Astrocyte of the cerebellum (primary cell): Measurements from ENCODE around the gene FNIP2.

ENCODE experiments used
- DNase-seq: peaks from one replicate; pipeline ENCODE4 v3.0.0-alpha.2; 2011; ENCODE audit warnings: low read depth
- H3K4me3 ChIP-seq: 2 replicates; pipeline ENCODE4 v1.5.1; 2011; ENCODE audit warnings: mild to moderate bottlenecking, low read depth, low read length, moderate library complexity
- CTCF ChIP-seq: IDR thresholded peaks from 2 replicates; pipeline ENCODE4 v1.5.1; 2012; ENCODE audit warnings: low read length, low read depth, moderate library complexity, mild to moderate bottlenecking; ENCODE audit errors: missing control alignments
- in situ Hi-C: cut with HindIII; loops from 2 replicates; pipeline ENCODE4 v1.10.0; 2017; ENCODE audit warnings: low sequenced_read_pairs

Gene FNIP2

GRCh38 chr4:158817562-158818296 is 48.9 kb downstream of the FNIP2 start:
- in situ Hi-C loops: no loop called here
- DNase-seq: no peak

GRCh38 chr4:158818560-158819140 is 49.8 kb downstream of the FNIP2 start:
- in situ Hi-C loops: no loop called here
- H3K4me3 ChIP-seq: no peak overlapping the region
- no peak for DNase-seq
- TF ChIP-seq CTCF: no peak

More at GRCh38 chr4:158817562-158818296, 48.9 kb downstream of the FNIP2 start:
- TF ChIP-seq CTCF: no peak
- H3K4me3 ChIP-seq: no peak overlapping the region

DNA sequence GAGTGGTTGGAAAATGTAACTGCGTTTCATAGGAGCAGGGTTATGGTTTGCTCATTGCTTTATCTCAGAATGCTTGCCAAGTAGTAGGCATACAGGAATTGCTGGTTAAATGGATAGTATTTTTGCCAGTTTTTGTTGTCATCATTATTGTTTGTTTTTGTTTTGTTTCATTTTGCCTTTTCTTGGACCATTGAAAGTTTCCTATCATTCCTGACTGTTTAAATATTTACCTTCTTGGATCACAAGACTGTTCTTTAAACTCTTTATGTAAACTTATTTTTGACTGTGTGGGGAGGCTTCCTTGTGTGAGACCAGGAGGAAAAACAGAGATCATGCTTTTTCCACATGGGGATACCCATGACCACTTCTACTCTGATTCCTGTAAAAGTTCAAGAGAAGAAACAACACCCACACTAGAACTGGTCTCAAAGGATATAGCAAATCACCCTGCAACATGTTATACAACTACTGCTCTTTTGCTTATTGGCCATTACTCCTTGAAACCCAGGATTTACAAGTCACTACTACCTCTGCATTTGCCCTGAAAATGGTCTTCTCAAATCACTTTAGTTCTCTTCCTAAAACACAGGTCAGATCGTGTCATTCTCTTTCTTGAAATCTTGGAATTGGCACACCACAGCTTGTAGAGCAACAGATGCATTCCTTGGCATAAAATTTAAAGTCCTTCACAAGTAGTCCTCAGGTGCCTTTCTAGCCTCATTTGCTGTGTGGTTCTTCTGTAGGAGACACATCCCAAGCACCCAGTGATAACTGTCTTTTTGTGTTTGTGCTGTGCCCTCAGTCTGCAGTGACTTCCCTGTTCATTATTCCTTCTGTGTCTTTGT is 51.3 kb downstream of the FNIP2 start:
- no peak for DNase-seq
- H3K4me3 ChIP-seq: no peak overlapping the region
- no peak for TF ChIP-seq CTCF
- in situ Hi-C loops: no loop called here

GRCh38 chr4:158821228-158821971 is 52.6 kb downstream of the FNIP2 start:
- DNase-seq: no peak
- TF ChIP-seq CTCF: no peak
- H3K4me3 ChIP-seq: no peak overlapping the region
- in situ Hi-C loops: no loop called here

DNA sequence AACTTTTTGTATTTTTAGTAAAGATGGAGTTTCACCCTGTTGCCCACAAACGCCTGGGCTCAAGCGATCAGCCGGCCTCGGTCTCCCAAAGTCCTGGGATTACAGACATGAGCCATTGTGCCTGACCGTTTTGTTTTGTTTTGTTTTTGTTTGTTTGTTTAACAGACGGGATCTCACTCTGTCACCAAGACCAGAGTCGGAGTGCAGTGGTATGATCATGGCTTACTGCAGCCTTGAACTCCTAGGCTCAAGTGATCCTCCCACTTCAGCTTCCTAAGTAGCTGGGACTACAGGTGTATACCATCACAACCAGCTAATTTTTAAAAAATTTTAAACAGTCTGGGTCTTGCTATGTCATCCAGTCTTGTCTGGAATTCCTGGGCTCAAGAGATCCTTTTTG is 53.5 kb downstream of the FNIP2 start:
- in situ Hi-C loops: no loop called here
- TF ChIP-seq CTCF: no peak
- DNase-seq: no peak
- H3K4me3 ChIP-seq: no peak overlapping the region

- no peak for TF ChIP-seq CTCF
- DNase-seq: no peak
- in situ Hi-C loops: no loop called here
- no peak overlapping the region for H3K4me3 ChIP-seq
These were observed 54.6 kb downstream of the FNIP2 start for GRCh38 chr4:158823461-158823873.
